HCT116 (cell line): Measurements from ENCODE around the gene DTNBP1. TPM values are rescaled to one million over a fixed set of nuclear protein-coding genes. Genes with fewer than 3 reads are reported as not detected.

Experiments
- ATAC-seq: fragments of 200-7000 bp; cut with Tn5 transposase; 2 replicates; pipeline ENCODE4 v1.9.1; 2020; ENCODE audit warnings: mild to moderate bottlenecking, moderate library complexity
- BruUV-seq: library from RNA; stranded (reverse); fragments of 400-500 nt; replicated peaks from 2 replicates; lab custom pipeline; 2021; lab: Mats Ljungman, UMichigan
- CTCF ChIA-PET: fragments of 300-600 bp; sonication (Branson Sonifier 250); formaldehyde crosslinking; loops from one replicate; lab custom pipeline; 2021; ENCODE audit warnings: antibody characterized with exemption; lab: Charles Lee
- POLR2A ChIA-PET: fragments of 300-600, 350-600 bp; sonication (Branson Sonifier 250); formaldehyde crosslinking; loops from one replicate; lab custom pipeline; 2021; ENCODE audit warnings: antibody characterized with exemption; lab: Charles Lee
- RAD21 ChIA-PET, 2 experiments: fragments of 300-600 bp; sonication (Branson Sonifier 250); formaldehyde crosslinking; loops; one replicate each; lab custom pipeline; 2023; ENCODE audit warnings: low total read pairs in 2 of 2; ENCODE audit not compliant: uncharacterized antibody in 2 of 2, unreplicated experiment in 2 of 2, low non-redundant PET in 1 of 2; lab: Charles Lee
- DNase-seq: peaks from one replicate; pipeline ENCODE4 v3.0.0-alpha.2; 2010; ENCODE audit warnings: low read depth, low spot score
- H2AFZ ChIP-seq: fragments of 200-600 bp; shearing (Covaris generic), sonication (generic); 2 replicates; pipeline ENCODE4 v1.6.1; 2017; ENCODE audit warnings: low read depth, mixed run types, mixed read lengths, antibody characterized with exemption, low read length; ENCODE audit not compliant: poor library complexity, severe bottlenecking
- H3K27ac ChIP-seq: 2 replicates; pipeline ENCODE4 v1.5.1; 2012; ENCODE audit warnings: low read depth, low read length
- H3K27me3 ChIP-seq: fragments of 200-600 bp; sonication (generic); 2 replicates; pipeline ENCODE4 v1.6.1; 2016; ENCODE audit warnings: mixed run types, low read length, mixed read lengths; ENCODE audit not compliant: insufficient read depth
- H3K36me3 ChIP-seq, 2 experiments: fragments of 200-500 bp in 1 of 2; fragments of 200-600 bp in 1 of 2; sonication (Bioruptor generic) in 1 of 2; sonication (generic) in 1 of 2; 2 replicates each; pipeline versions ENCODE4 v1.5.1 to v1.6.1; 2014 to 2016; ENCODE audit warnings: low read length in 2 of 2, inconsistent platforms in 1 of 2, mixed read lengths in 1 of 2, mixed run types in 1 of 2; ENCODE audit not compliant: insufficient read depth in 2 of 2, control insufficient read depth in 1 of 2
- H3K4me1 ChIP-seq, 2 experiments: fragments of 200-600 bp in 1 of 2; sonication (generic) in 1 of 2; 2 replicates each; pipeline versions ENCODE4 v1.5.1 to v1.6.1; 2012 to 2017; ENCODE audit warnings: low read length in 2 of 2, inconsistent platforms in 1 of 2, mild to moderate bottlenecking in 1 of 2, mixed read lengths in 1 of 2, mixed run types in 1 of 2, moderate library complexity in 1 of 2; ENCODE audit not compliant: insufficient read depth in 2 of 2, control insufficient read depth in 1 of 2
- H3K4me2 ChIP-seq: fragments of 200-600 bp; sonication (generic); 2 replicates; pipeline ENCODE4 v1.6.1; 2017; ENCODE audit warnings: mixed run types, low read length, mixed read lengths
- H3K4me3 ChIP-seq, 2 experiments: fragments of 200-600 bp in 1 of 2; sonication (generic) in 1 of 2; replicated peaks in 1 of 2; 2 replicates each; pipeline ENCODE4 v1.5.1; 2011 to 2016; ENCODE audit warnings: low read length in 2 of 2, control low read depth in 1 of 2, low read depth in 1 of 2, mild to moderate bottlenecking in 1 of 2, mixed read lengths in 1 of 2, mixed run types in 1 of 2
- H3K79me2 ChIP-seq: fragments of 200-600 bp; sonication (generic); 2 replicates; pipeline ENCODE4 v1.6.1; 2017; ENCODE audit warnings: mild to moderate bottlenecking, mixed run types, low read length, moderate library complexity, mixed read lengths; ENCODE audit not compliant: insufficient read depth
- H3K9ac ChIP-seq: fragments of 200-600 bp; sonication (generic); 2 replicates; pipeline ENCODE4 v1.6.1; 2016; ENCODE audit warnings: low read length, mixed read lengths
- H3K9me2 ChIP-seq: fragments of 200-600 bp; sonication (generic), shearing (Covaris generic); 2 replicates; pipeline ENCODE4 v1.6.1; 2017; ENCODE audit warnings: mixed run types, mild to moderate bottlenecking, moderate library complexity; ENCODE audit not compliant: insufficient read depth
- H3K9me3 ChIP-seq, 2 experiments: fragments of 200-500 bp in 1 of 2; fragments of 200-600 bp in 1 of 2; sonication (Bioruptor generic) in 1 of 2; sonication (generic) in 1 of 2; 2 replicates each; pipeline ENCODE4 v1.6.1; 2014 to 2017; ENCODE audit warnings: low read length in 2 of 2, mixed read lengths in 2 of 2, inconsistent platforms in 1 of 2, low read depth in 1 of 2, mild to moderate bottlenecking in 1 of 2, mixed run types in 1 of 2, moderate library complexity in 1 of 2; ENCODE audit not compliant: control insufficient read depth in 1 of 2, insufficient read depth in 1 of 2
- H4K20me1 ChIP-seq: fragments of 200-600 bp; sonication (generic), shearing (Covaris generic); 2 replicates; pipeline ENCODE4 v1.6.1; 2017; ENCODE audit warnings: mixed run types, mild to moderate bottlenecking, moderate library complexity; ENCODE audit not compliant: insufficient read depth
- MAX ChIP-seq: IDR thresholded peaks from 2 replicates; pipeline ENCODE4 v1.6.1; 2012
- RAD21 ChIP-seq: IDR thresholded peaks from 2 replicates; pipeline ENCODE4 v1.6.1; 2012; ENCODE audit warnings: low read depth, mild to moderate bottlenecking
- SIN3A ChIP-seq: IDR thresholded peaks from 2 replicates; pipeline ENCODE4 v1.6.1; 2012; ENCODE audit warnings: low read depth
- SP1 ChIP-seq: IDR thresholded peaks from 2 replicates; pipeline ENCODE4 v1.6.1; 2012; ENCODE audit warnings: low read depth
- SRF ChIP-seq: IDR thresholded peaks from 2 replicates; pipeline ENCODE4 v1.6.1; 2012; ENCODE audit warnings: low read depth
- YY1 ChIP-seq: IDR thresholded peaks from 2 replicates; pipeline ENCODE4 v1.6.1; 2011; ENCODE audit warnings: low read length, low read depth, moderate library complexity, mild to moderate bottlenecking; ENCODE audit not compliant: insufficient replicate concordance; ENCODE audit errors: extremely low read depth
- ZFX ChIP-seq: fragments of 450-650 bp; IDR thresholded peaks from 2 replicates; pipeline ENCODE4 v1.6.1; 2017
- ZNF274 ChIP-seq: fragments of 200-500 bp; sonication (Bioruptor generic); IDR thresholded peaks from 2 replicates; pipeline ENCODE4 v1.6.1; 2014; ENCODE audit warnings: mild to moderate bottlenecking, low read depth, low read length, inconsistent platforms
- intact Hi-C: fragments of 100-400 bp; cut with micrococcal nuclease; formaldehyde crosslinking; loops from 2 replicates; pipeline ENCODE4 v1.10.0; 2022
- total RNA-seq: library from RNA; stranded (reverse); gene quantifications from one replicate; pipeline ENCODE4 v1.2.1, GENCODE V29; 2021; ENCODE audit not compliant: unreplicated experiment
- TF ChIP-seq, protein P1 (sequence below): IDR thresholded peaks from 2 replicates; pipeline ENCODE4 v1.6.1; 2012; ENCODE audit warnings: low read depth
- TF ChIP-seq, protein P2 (sequence below), 3 experiments: fragments of 200-600 bp in 1 of 3; sonication (generic) in 1 of 3; IDR thresholded peaks in 2 of 3; conservative IDR thresholded peaks in 1 of 3; 2 replicates each; pipeline ENCODE4 v1.5.1; 2012 to 2017; ENCODE audit warnings: low read depth in 2 of 3, low read length in 2 of 3, antibody characterized with exemption in 1 of 3, borderline replicate concordance in 1 of 3, control low read depth in 1 of 3, mild to moderate bottlenecking in 1 of 3, mixed read lengths in 1 of 3, mixed run types in 1 of 3, moderate library complexity in 1 of 3; ENCODE audit not compliant: insufficient read depth in 1 of 3

Gene DTNBP1
- total RNA-seq, 1 experiment from 2014 or later, result 16.7 TPM

DNA sequence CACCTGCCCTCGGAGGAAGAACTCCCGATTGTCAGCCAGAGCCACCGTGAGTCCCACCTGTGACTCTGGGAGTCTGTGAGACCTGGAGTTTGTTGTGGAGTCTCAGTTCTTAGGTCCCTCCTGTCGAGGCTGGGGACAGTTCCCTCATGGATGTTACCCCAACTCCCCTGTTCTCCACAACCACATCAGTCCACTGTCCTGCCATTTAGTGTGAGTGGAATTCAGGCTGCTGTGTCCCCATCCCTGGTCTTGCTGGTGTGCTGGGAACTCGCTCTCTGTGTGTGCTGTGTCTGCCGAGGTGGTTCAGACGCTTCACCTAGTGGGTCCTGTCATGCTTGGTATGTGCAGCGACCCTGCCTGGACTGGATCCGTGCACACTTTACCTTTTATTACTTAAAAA is 163.2 kb downstream of the DTNBP1 start:
- RAD21 ChIA-PET, result no interaction called here
- H3K36me3 ChIP-seq, result peaks cover 0 to 3% of the 10 kb centered on the region in 2 experiments; a peak in 1 of 4 replicates
- H3K4me3 ChIP-seq, result no peak overlapping the region
- CTCF ChIA-PET, result no interaction called here
- H2AFZ ChIP-seq, result no peak overlapping the region
- H3K4me2 ChIP-seq, result no peak overlapping the region
- no peaks in the 10 kb centered on the region for H3K9me2 ChIP-seq
- peaks cover 2 to 5% of the 10 kb centered on the region in 2 experiments; a peak in 1 of 4 replicates for H3K4me1 ChIP-seq
- ATAC-seq, result no peak
- no peaks in the 10 kb centered on the region for H3K79me2 ChIP-seq
- TF ChIP-seq SP1, result no peak
- no peak for TF ChIP-seq ZNF274
- TF ChIP-seq, protein P1, sequence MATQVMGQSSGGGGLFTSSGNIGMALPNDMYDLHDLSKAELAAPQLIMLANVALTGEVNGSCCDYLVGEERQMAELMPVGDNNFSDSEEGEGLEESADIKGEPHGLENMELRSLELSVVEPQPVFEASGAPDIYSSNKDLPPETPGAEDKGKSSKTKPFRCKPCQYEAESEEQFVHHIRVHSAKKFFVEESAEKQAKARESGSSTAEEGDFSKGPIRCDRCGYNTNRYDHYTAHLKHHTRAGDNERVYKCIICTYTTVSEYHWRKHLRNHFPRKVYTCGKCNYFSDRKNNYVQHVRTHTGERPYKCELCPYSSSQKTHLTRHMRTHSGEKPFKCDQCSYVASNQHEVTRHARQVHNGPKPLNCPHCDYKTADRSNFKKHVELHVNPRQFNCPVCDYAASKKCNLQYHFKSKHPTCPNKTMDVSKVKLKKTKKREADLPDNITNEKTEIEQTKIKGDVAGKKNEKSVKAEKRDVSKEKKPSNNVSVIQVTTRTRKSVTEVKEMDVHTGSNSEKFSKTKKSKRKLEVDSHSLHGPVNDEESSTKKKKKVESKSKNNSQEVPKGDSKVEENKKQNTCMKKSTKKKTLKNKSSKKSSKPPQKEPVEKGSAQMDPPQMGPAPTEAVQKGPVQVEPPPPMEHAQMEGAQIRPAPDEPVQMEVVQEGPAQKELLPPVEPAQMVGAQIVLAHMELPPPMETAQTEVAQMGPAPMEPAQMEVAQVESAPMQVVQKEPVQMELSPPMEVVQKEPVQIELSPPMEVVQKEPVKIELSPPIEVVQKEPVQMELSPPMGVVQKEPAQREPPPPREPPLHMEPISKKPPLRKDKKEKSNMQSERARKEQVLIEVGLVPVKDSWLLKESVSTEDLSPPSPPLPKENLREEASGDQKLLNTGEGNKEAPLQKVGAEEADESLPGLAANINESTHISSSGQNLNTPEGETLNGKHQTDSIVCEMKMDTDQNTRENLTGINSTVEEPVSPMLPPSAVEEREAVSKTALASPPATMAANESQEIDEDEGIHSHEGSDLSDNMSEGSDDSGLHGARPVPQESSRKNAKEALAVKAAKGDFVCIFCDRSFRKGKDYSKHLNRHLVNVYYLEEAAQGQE, result no peak
- TF ChIP-seq MAX, result no peak
- no peak for TF ChIP-seq RAD21
- TF ChIP-seq YY1, result no peak
- TF ChIP-seq SRF, result no peak
- TF ChIP-seq, protein P2, sequence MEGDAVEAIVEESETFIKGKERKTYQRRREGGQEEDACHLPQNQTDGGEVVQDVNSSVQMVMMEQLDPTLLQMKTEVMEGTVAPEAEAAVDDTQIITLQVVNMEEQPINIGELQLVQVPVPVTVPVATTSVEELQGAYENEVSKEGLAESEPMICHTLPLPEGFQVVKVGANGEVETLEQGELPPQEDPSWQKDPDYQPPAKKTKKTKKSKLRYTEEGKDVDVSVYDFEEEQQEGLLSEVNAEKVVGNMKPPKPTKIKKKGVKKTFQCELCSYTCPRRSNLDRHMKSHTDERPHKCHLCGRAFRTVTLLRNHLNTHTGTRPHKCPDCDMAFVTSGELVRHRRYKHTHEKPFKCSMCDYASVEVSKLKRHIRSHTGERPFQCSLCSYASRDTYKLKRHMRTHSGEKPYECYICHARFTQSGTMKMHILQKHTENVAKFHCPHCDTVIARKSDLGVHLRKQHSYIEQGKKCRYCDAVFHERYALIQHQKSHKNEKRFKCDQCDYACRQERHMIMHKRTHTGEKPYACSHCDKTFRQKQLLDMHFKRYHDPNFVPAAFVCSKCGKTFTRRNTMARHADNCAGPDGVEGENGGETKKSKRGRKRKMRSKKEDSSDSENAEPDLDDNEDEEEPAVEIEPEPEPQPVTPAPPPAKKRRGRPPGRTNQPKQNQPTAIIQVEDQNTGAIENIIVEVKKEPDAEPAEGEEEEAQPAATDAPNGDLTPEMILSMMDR (IDR thresholded peaks at IDR 0.05 in 2 of 3, conservative IDR thresholded peaks at IDR 0.05 in 1 of 3; ENCODE audit: borderline replicate concordance in 1 of 3, insufficient read depth in 1 of 3, low read depth in 2 of 3, low read length in 2 of 3), result no peak
- no peak for TF ChIP-seq SIN3A
- TF ChIP-seq ZFX, result no peak
- no peaks in the 10 kb centered on the region for H4K20me1 ChIP-seq
- no peak for DNase-seq
- no peak overlapping the region for H3K27ac ChIP-seq
- no peaks in the 10 kb centered on the region for H3K27me3 ChIP-seq
- no TSS peak for BruUV-seq
- H3K9me3 ChIP-seq, result no peaks in the 10 kb centered on the region
- no peak overlapping the region for H3K9ac ChIP-seq
- intact Hi-C loops, result no loop called here
- POLR2A ChIA-PET, result no interaction called here
